HepG2 (cell line): Measurements from ENCODE around the gene SLC22A4. TPM values are rescaled to one million over a fixed set of nuclear protein-coding genes. Genes with fewer than 3 reads are reported as not detected.

Experiments used
- GLI4 ChIP-seq: sonication (generic); formaldehyde crosslinking; IDR thresholded peaks from 2 replicates; pipeline ENCODE4 v1.5.1; 2020; ENCODE audit warnings: missing genetic modification reagents, mild to moderate bottlenecking, moderate library complexity, borderline replicate concordance
- HOMEZ ChIP-seq: IDR thresholded peaks from 2 replicates; pipeline ENCODE4 v1.6.1; 2016; ENCODE audit warnings: low read depth
- MXD4 ChIP-seq: IDR thresholded peaks from 2 replicates; pipeline ENCODE4 v1.6.1; 2016; ENCODE audit warnings: mild to moderate bottlenecking, missing biosample characterization, missing genetic modification reagents
- MYPOP ChIP-seq: sonication (generic); formaldehyde crosslinking; IDR thresholded peaks from 2 replicates; pipeline ENCODE4 v1.8.1; 2023; ENCODE audit warnings: mild to moderate bottlenecking, moderate library complexity, missing genetic modification reagents
- NR0B2 ChIP-seq: sonication (generic); formaldehyde crosslinking; IDR thresholded peaks from 2 replicates; pipeline ENCODE4 v1.4.0; 2020; ENCODE audit warnings: mild to moderate bottlenecking, missing genetic modification reagents
- PCBP1 ChIP-seq: fragments of 200-400 bp; formaldehyde crosslinking; IDR thresholded peaks from 2 replicates; pipeline ENCODE4 v1.6.1; 2017; ENCODE audit warnings: mild to moderate bottlenecking, low read depth, low read length, borderline replicate concordance
- ZBED4 ChIP-seq: sonication (generic); formaldehyde crosslinking; IDR thresholded peaks from 2 replicates; pipeline ENCODE4 v1.4.0; 2020; ENCODE audit warnings: missing genetic modification reagents, borderline replicate concordance
- ZFP36L1 ChIP-seq: sonication (generic); formaldehyde crosslinking; IDR thresholded peaks from 2 replicates; pipeline ENCODE4 v1.8.0; 2022; ENCODE audit warnings: mild to moderate bottlenecking, missing genetic modification reagents, moderate library complexity
- ZFP82 ChIP-seq: sonication (generic); formaldehyde crosslinking; IDR thresholded peaks from 2 replicates; pipeline ENCODE4 v1.5.1; 2020; ENCODE audit warnings: mild to moderate bottlenecking, missing genetic modification reagents, borderline replicate concordance
- ZHX1 ChIP-seq: sonication (generic); formaldehyde crosslinking; IDR thresholded peaks from 2 replicates; pipeline ENCODE4 v1.8.1; 2022; ENCODE audit warnings: low read depth, mild to moderate bottlenecking, missing genetic modification reagents
- ZIK1 ChIP-seq: sonication (generic); formaldehyde crosslinking; IDR thresholded peaks from 2 replicates; pipeline ENCODE4 v1.5.0; 2020; ENCODE audit warnings: mild to moderate bottlenecking, low read depth, missing genetic modification reagents, borderline replicate concordance
- ZKSCAN1 ChIP-seq: fragments of 150-350 bp; IDR thresholded peaks from 2 replicates; pipeline ENCODE4 v1.6.1; 2014; ENCODE audit warnings: low read length
- ZNF18 ChIP-seq: sonication (generic); formaldehyde crosslinking; IDR thresholded peaks from 2 replicates; pipeline ENCODE4 v1.8.0; 2022; ENCODE audit warnings: mild to moderate bottlenecking, missing genetic modification reagents; ENCODE audit not compliant: insufficient replicate concordance
- ZNF768 ChIP-seq: sonication (generic); formaldehyde crosslinking; IDR thresholded peaks from 2 replicates; pipeline ENCODE4 v1.4.0; 2020; ENCODE audit warnings: missing genetic modification reagents
- ZNF772 ChIP-seq: sonication (generic); formaldehyde crosslinking; IDR thresholded peaks from 2 replicates; pipeline ENCODE4 v1.5.0; 2020; ENCODE audit warnings: mild to moderate bottlenecking, missing genetic modification reagents
- polyA plus RNA-seq, 8 experiments: library from polyadenylated mRNA; depleted of rRNA in 3 of 8; stranded (reverse) in 7 of 8; unstranded in 1 of 8; fragments of >200 nt; fragmentation: Illumina TruSeq in 4 of 8; extraction: Trizol in 4 of 8; gene quantifications; 2 replicates each; pipeline versions ENCODE4 v1.2.1 to v1.2.3, GENCODE V29; 2011 to 2016; ENCODE audit warnings: low read depth in 4 of 8, missing spikeins in 1 of 8, mixed read lengths in 1 of 8; ENCODE audit not compliant: insufficient read depth in 1 of 8
- total RNA-seq, 5 experiments: library from RNA; depleted of rRNA; stranded (reverse); fragments of >200 nt; fragmentation: Illumina TruSeq; extraction: Trizol; gene quantifications; 2 replicates each; pipeline ENCODE4 v1.2.3, GENCODE V29; 2016; ENCODE audit warnings: low read depth in 1 of 5

The SLC22A4 gene
- total and polyA plus RNA-seq, 2 of the 13 experiments (the other 11 are each of a cell fraction or from before 2014, with no cell fraction given) = 0.33 to 0.62 TPM

GRCh38 chr5:132369474-132370180 lies 75.4 kb downstream of the SLC22A4 start, which contains the start of gene SLC22A5 (continued):
- TF ChIP-seq NR0B2 (CRISPR knock-in tag) (no peak), HOMEZ (CRISPR knock-in tag) (no peak), ZBED4 (CRISPR knock-in tag) (peak; percentile 30; the same call in 1 of the 2 replicates), ZHX1 (peak; percentile 14; the same call in 1 of the 2 replicates), GLI4 (CRISPR knock-in tag) (no peak), PCBP1 (no peak), ZFP82 (CRISPR knock-in tag) (0 out of 2 replicates have a peak, but pooled peaks have one; percentile 11), ZNF18 (peak; percentile 47), ZFP36L1 (peak; percentile 72; the same call in 1 of the 2 replicates), MYPOP (CRISPR knock-in tag) (peak; percentile 97), ZNF772 (CRISPR knock-in tag) (peak; percentile 76; the same call in 1 of the 2 replicates), ZIK1 (peak; percentile 77; the same call in 1 of the 2 replicates), ZKSCAN1 (no peak), MXD4 (CRISPR knock-in tag) (peak; percentile 64), ZNF768 (CRISPR knock-in tag) (peak; percentile 71; the same call in 1 of the 2 replicates)
